Cerebellar cortex (tissue), 1 donor: ENCODE data around the gene SLC8A1.

Source experiments
- DNase-seq: peaks from one replicate; pipeline ENCODE4 v3.0.0-alpha.2; 2015; ENCODE audit warnings: low spot score

Gene SLC8A1

DNA sequence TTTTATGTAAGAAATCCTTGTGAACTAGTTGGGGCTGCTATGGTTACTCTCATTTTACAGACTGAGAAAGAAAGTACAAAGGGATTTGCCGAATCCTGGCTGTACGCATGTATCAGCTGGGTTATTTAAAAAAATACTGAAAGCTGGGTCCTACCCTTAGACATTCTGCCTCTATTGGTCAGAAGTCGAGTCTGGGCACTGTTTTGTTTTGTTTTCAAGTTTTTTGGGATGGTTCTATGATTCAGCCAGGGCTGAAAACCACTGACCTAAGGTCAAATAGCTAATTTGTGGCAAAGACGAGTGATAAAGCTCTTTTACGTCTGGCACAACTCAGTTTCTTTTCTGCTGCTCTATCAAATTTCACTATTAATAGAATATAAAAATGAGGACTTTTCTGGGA, 5.9 kb upstream of the SLC8A1 start:
- DNase-seq = no peak

DNA sequence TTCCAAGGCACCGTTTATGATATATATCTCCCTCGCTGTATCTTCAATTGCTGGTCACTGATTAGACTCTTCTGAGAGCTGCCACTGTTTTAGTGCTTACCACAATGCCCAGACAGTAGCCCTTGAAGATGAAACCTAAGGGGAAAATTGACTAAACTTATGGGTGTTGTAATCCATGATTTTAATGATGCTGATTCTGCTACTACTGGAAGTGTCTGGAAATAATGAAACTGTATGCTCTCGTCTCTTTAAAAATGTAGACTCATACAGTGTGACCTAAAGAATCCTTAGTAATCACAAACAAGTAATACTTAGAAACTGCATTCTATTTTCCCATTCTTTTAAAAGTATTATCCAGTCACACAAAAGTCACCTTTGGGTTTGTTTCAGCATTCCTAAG, 5.5 kb upstream of the SLC8A1 start:
- no peak for DNase-seq

DNA sequence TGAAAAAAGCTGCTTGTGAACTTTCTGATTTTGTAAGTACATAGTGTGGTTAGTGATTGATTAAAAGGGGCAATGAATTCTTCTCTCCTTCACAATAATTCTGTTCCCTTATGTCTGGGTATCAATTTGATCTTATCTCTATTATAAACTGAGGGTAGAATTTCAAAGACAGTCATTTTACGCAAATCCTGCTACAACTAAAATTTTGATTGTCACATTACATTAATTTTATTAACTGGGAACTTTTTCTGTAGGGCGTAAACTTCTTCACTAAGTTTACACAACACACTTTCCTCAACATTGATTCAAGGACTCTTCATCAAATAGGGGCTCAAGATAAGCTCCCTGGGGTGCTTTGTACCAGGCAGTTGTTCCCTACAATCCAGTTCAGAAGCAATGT, 5.0 kb upstream of the SLC8A1 start:
- DNase-seq = no peak

DNA sequence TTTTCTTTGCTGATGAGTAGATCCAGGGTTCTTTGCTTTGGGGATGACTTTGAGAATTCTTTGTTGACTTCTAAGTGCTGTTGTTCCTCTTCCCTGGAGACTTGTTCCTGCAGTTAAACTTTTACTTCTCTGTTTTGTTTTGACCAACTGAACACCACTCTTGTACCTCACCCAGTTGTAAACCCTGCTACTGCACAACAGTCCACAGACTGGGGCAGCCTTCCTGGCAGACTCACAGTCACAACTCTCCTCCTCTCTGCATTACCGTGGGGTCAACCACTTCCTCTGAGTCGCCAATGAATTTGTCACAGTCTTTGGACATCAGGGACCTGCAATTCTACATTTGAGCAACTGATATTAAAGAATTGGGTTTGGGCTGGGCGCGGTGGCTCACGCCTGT, 3.8 kb upstream of the SLC8A1 start:
- no peak for DNase-seq

- DNase-seq = no peak
These were observed 2.4 kb upstream of the SLC8A1 start for GRCh38 chr2:40454321-40454720.

- peak; percentile 59 for DNase-seq
These were observed 896 bp upstream of the SLC8A1 start for GRCh38 chr2:40452786-40453185.

GRCh38 chr2:40450796-40451430, 977 bp downstream of the SLC8A1 start:
- DNase-seq = peak; percentile 78

DNA sequence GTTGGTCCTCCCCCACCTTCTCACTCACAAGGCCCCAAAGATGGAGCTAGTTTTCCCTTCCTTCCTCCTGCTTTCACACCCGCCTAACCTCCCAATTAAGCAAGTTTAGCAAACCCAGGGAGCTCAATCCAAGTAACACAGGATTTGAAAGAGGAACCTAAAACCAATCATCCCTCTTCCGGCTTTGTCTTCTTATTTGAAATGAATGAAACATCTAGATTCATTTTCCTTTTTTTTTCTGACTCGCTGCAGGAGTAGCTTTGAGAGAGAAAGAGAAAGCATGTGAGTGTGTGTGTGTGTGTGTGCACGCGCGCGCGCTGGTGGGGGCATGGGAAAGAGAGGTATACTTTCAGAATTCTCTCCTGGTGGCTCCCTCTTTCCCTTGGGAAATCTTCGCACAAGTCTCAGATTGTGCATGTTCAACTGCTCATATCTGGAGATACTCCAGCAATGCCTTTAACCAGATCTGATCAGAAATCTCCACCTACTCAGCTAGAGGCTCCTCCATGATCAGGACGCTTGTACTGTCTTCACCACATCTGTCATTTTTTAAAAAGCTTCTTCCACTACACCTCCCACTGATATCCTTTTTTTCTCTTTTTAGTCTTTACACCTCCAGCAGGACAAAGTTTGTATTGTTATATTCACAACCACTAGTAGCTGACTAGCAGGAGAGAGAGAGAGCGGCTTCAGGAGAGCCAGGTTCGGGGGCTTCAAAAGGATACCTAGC, 1.7 kb downstream of the SLC8A1 start:
- peak; percentile 51 for DNase-seq

- peak; percentile 63 for DNase-seq
These were observed 3.3 kb downstream of the SLC8A1 start for GRCh38 chr2:40448476-40449079.

DNA sequence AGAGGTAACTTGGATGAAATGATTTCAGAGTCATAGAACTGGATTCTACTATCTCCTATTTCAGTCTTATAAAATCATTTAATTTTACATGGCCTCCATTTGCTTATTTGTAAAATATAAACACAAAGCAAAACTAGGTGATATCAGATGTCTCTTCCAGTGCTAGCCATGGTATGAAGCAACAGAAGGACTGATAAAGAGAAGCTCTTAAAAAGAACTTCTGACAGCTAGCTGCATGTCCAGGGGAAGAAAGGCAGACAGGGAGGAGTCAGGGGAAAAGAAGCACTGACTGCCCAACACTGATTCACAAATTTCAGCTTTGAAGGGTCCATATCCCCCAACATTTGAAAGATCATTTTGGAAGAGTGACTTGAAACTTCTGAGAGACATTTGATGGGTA, 6.4 kb downstream of the SLC8A1 start:
- DNase-seq = no peak

DNA sequence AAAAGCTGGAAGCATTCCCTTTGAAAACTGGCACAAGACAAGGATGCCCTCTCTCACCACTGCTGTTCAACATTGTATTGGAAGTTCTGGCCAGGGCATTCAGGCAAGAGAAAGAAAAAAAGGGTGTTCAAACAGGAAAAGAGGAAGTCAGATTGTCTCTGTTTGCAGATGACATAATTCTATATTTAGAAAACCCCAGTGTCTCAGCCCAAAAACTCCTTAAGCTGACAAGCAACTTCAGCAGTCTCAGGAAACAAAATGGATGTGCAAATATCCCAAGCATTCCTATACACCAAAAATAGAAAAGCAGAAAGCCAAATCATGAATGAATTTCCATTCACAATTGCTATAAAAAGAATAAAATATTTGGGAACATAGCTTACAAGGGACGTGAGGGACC, 11.1 kb downstream of the SLC8A1 start:
- no peak for DNase-seq

DNA sequence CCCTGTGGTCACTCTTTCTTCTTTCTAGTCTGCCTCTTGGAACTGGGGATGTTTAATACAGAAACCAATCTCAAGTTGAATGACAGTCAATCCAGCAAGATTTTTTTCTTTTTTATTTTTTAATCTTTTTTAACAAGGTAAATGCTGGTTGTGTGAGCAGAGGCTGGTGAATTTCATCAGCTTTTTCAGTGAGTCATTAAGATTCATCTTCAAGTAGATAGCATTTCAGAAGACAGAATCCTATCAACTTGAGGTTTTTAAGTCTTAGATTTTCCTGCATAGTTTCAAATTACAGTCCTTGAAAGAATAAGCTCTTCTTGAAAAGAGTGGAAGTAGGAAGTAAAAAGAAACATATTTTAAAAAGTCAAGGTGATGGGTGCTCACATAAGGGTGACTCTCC, 12.4 kb downstream of the SLC8A1 start:
- no peak for DNase-seq

DNA sequence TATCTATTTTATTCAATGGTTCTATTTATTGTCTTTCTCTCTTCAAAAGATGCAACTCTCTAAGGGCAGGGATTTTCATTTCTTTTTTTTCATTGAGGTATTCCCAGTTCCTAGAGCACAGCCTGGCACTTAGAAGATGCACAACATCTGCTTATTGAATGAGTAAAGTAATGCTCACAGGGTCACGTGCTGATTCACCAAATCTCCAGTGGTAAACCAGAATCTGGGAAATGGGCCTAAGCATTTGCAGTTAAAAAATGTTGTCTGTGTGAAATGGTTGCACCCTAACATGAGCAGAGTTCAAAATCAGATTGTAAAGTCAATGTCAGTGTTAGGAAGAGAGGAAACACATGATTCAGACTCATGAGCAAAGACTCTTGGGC, 15.8 kb downstream of the SLC8A1 start:
- DNase-seq = no peak

- peak; percentile 78 for DNase-seq
These were observed 16.3 kb downstream of the SLC8A1 start for GRCh38 chr2:40435426-40436092.

GRCh38 chr2:40434731-40435271, 17.1 kb downstream of the SLC8A1 start:
- DNase-seq = peak; percentile 87

DNA sequence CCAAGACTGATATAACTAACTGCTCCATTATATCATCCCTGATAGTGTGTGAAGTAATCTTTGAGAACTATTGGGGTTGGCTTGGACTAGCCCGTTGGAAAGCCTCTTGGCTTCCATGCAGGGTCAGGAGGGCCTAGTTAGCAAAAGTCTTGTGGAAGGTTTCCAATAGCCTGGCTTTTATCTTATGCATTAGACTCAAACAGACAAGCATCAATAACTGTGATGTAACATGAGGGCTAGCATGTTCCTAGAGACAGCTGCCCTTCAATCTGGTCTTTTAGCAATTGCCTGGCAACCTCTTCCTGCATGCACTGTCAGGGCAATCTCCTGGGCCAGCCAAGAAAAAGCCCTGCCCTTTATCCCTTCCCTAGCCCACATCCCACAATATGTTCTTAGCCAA, 18.2 kb downstream of the SLC8A1 start:
- no peak for DNase-seq

- no peak for DNase-seq
These were observed 18.9 kb downstream of the SLC8A1 start for GRCh38 chr2:40432921-40433483.

- DNase-seq = no peak
These were observed 20.3 kb downstream of the SLC8A1 start for GRCh38 chr2:40431600-40431955.

DNA sequence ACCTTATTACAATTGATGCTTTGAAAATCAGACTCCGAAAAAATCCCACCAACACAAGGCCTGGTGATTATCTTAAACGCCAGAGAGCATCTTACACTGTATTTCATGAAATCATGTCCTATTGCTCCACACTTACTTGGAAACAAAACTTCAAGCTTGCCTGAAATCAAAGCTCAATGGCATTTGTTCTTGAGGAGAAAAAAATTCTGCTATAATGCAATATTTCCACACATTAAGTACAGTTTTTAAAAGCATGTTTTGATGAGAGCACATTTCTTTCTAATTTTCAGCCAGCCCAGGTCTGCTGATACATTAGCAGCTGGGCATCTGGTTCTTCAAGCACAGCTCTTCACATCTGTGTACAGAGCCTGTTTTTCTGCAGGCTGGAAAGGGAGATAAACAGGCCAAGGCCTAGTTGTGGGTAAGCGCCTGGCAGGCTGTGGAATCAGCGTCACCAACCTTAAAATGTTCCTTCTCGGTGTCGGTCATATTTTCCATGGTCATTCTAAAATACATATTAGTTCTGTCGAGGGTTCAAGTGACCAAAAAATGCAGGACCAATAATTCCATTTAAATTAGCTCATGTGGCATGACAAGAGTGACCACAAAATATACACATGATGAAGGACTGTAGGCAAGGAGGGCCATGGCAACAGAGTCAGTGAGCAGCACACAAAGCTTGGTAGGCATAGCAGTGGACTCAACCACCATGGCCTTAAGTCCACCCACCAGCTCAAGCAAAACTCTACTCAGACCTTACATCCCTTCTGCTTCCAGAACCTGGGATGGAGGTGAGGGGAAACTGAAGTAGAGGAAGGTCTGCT, 20.9 kb downstream of the SLC8A1 start:
- DNase-seq = no peak

- no peak for DNase-seq
These were observed 23.5 kb downstream of the SLC8A1 start for GRCh38 chr2:40428439-40428838.

DNA sequence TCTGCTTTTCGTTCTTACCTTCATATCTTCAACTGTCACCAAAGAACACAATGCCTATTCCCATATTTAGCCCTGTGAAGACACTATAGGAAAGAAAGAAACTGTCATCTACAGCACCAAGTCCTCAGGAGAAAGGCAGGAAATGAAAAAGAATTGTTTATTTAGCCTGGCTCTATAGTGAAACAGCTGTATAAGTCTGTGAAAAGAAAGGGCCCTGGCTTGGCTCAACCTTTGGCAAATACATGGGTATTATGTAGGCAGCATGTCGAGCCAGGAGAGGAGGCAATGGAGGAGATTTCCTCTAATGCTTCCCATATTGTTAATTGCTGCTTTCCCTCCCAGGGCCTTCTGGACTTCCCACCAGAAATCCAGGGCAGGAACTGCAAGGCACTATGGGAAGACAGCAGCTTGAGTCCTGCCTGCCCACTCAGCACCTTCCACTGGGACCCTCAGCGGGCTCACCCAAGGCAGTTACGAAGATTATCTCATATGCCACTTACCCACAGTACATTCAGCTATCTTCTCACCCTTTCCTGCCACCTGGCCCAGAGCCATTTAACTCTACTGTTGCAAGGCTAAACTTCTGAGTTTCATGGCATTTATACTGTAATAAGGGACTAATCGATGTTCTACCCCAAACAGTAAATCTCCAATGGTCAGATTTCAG, 30.1 kb downstream of the SLC8A1 start:
- no peak for DNase-seq
